ENCODE measurements around the gene C11orf42.

DNA sequence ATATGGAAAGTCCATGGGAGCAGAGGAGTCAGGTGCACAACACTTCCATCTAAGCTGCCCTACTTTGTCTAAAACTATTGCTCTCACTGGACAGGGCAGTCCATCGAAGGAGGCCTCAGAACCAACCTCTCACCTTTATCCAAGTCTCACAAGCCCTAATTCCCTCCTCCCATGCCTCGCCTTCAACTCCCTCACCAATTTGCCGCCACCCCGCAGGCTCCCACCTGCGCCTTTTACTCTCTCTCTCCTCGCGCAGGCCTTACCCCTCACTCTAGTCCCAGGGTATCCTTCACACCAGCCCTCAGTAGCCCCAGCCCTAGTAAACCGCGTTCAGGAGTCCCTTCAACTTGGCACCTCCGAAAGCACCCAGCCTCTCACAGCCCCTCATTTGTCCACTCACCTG, 28.6 kb downstream of the C11orf42 start:
- TF ChIP-seq, protein P1, sequence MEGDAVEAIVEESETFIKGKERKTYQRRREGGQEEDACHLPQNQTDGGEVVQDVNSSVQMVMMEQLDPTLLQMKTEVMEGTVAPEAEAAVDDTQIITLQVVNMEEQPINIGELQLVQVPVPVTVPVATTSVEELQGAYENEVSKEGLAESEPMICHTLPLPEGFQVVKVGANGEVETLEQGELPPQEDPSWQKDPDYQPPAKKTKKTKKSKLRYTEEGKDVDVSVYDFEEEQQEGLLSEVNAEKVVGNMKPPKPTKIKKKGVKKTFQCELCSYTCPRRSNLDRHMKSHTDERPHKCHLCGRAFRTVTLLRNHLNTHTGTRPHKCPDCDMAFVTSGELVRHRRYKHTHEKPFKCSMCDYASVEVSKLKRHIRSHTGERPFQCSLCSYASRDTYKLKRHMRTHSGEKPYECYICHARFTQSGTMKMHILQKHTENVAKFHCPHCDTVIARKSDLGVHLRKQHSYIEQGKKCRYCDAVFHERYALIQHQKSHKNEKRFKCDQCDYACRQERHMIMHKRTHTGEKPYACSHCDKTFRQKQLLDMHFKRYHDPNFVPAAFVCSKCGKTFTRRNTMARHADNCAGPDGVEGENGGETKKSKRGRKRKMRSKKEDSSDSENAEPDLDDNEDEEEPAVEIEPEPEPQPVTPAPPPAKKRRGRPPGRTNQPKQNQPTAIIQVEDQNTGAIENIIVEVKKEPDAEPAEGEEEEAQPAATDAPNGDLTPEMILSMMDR (conservative IDR thresholded peaks at IDR 0.05), result no peak
- TF ChIP-seq ZFX (IDR thresholded peaks at IDR 0.05), result no peak
